ENCODE results near the gene ZNF326.

DNA sequence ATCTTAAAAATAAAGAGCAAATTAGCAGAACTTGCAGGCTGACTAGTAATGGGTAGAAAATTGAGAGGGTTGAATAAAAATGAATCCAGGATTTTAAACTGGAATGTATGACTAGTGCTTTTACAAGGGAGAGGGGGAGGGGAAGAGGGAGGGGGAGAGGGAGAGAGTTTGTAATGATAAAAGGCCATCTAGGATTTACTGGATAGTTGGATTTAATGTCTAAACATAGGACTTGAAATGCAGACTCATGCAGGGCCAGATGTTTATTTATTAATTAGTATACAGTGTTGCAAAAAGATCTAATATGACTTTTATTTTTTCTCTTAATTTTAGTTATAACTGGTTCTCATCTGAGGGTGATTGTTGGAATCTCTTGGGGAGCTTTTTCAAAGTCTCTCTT lies 4.3 kb downstream of the ZNF326 start:
- no peak for TF ChIP-seq MXI1 (IDR thresholded peaks at IDR 0.05; ENCODE audit: low read depth, low read length)
- TF ChIP-seq GATA2 (CRISPR knock-in tag; IDR thresholded peaks at IDR 0.05) = no peak
- no peak for TF ChIP-seq FOXJ3 (CRISPR knock-in tag; IDR thresholded peaks at IDR 0.05)
- TF ChIP-seq, protein P1, sequence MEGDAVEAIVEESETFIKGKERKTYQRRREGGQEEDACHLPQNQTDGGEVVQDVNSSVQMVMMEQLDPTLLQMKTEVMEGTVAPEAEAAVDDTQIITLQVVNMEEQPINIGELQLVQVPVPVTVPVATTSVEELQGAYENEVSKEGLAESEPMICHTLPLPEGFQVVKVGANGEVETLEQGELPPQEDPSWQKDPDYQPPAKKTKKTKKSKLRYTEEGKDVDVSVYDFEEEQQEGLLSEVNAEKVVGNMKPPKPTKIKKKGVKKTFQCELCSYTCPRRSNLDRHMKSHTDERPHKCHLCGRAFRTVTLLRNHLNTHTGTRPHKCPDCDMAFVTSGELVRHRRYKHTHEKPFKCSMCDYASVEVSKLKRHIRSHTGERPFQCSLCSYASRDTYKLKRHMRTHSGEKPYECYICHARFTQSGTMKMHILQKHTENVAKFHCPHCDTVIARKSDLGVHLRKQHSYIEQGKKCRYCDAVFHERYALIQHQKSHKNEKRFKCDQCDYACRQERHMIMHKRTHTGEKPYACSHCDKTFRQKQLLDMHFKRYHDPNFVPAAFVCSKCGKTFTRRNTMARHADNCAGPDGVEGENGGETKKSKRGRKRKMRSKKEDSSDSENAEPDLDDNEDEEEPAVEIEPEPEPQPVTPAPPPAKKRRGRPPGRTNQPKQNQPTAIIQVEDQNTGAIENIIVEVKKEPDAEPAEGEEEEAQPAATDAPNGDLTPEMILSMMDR (IDR thresholded peaks at IDR 0.05) = no peak
- no peak for TF ChIP-seq SMC3 (IDR thresholded peaks at IDR 0.05; ENCODE audit: low read depth, low read length)
- no peak for TF ChIP-seq SIN3A (IDR thresholded peaks at IDR 0.05; ENCODE audit: borderline replicate concordance, low read depth, low read length)
- no peak for TF ChIP-seq NRF1 (IDR thresholded peaks at IDR 0.05; ENCODE audit: low read depth, low read length)
- TF ChIP-seq, protein P2, sequence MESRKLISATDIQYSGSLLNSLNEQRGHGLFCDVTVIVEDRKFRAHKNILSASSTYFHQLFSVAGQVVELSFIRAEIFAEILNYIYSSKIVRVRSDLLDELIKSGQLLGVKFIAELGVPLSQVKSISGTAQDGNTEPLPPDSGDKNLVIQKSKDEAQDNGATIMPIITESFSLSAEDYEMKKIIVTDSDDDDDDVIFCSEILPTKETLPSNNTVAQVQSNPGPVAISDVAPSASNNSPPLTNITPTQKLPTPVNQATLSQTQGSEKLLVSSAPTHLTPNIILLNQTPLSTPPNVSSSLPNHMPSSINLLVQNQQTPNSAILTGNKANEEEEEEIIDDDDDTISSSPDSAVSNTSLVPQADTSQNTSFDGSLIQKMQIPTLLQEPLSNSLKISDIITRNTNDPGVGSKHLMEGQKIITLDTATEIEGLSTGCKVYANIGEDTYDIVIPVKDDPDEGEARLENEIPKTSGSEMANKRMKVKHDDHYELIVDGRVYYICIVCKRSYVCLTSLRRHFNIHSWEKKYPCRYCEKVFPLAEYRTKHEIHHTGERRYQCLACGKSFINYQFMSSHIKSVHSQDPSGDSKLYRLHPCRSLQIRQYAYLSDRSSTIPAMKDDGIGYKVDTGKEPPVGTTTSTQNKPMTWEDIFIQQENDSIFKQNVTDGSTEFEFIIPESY (IDR thresholded peaks at IDR 0.05; ENCODE audit: borderline replicate concordance, low read depth) = no peak
